Loucy (cell line): Measurements from ENCODE around the gene ESPL1.

ENCODE experiments used
- EZH2phosphoT487 ChIP-seq: fragments of 200-600 bp; IDR thresholded peaks from 2 replicates; pipeline ENCODE4 v1.6.1; 2018; ENCODE audit warnings: antibody characterized with exemption, mild to moderate bottlenecking, moderate library complexity, borderline replicate concordance
- TF ChIP-seq, protein P1 (sequence below): fragments of 200-600 bp; sonication (generic); conservative IDR thresholded peaks from 2 replicates; pipeline ENCODE4 v1.5.1; 2014; ENCODE audit warnings: mild to moderate bottlenecking, antibody characterized with exemption, low read length

DNA sequence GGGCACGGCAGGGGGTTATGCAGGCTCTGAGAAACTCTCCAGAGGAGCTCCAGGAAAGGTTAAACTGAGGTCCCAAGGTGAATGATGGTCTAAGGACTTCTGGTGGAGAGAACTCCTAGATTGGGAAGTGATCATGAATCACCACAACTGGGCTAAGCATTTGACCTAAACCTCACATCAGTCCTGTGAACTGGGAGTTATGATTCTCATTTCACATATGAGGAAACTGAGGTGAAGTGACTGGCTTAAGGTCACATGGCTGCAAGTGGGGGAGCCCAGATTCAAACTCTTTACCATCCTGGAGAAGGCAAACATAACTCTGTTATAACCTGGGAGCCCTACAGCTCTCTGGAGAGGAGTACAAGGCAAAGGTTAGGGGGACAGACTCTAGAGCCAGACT lies 40.3 kb upstream of the ESPL1 start:
- TF ChIP-seq, protein P1, sequence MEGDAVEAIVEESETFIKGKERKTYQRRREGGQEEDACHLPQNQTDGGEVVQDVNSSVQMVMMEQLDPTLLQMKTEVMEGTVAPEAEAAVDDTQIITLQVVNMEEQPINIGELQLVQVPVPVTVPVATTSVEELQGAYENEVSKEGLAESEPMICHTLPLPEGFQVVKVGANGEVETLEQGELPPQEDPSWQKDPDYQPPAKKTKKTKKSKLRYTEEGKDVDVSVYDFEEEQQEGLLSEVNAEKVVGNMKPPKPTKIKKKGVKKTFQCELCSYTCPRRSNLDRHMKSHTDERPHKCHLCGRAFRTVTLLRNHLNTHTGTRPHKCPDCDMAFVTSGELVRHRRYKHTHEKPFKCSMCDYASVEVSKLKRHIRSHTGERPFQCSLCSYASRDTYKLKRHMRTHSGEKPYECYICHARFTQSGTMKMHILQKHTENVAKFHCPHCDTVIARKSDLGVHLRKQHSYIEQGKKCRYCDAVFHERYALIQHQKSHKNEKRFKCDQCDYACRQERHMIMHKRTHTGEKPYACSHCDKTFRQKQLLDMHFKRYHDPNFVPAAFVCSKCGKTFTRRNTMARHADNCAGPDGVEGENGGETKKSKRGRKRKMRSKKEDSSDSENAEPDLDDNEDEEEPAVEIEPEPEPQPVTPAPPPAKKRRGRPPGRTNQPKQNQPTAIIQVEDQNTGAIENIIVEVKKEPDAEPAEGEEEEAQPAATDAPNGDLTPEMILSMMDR, result no peak
- no peak for TF ChIP-seq EZH2phosphoT487
